HG03025 (cell line): ENCODE data around the gene OR2T6.
"Not testable (repeated sequence)": the region's sequence is repeated elsewhere in the genome, so short reads cannot be mapped to it uniquely, and the experiment has no call there.

Source experiments
- ATAC-seq: cut with Tn5 transposase; IDR thresholded peaks from one replicate; pipeline ENCODE4 v1.9.1; 2021; ENCODE audit warnings: mild to moderate bottlenecking, moderate library complexity; ENCODE audit not compliant: unreplicated experiment, low FRiP score

The OR2T6 gene

DNA sequence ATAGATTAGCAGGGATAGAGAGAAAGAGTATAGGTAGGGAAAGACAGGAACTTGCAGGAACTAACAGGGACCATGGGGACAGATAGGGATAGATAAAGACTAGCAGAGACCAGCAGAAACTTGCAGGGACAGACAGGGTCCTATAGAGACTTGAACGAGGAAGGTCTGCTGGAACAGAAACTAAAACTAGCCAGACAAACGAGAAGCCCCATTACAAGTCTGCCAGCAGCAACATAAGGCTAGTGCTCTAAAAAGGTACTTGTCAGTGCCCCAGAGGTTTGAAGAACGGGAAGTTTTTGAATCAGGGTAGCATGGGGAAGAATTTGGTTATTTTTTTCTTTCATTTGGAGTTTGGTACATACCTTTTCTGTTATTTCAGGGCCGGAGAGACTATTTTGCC is 56.7 kb downstream of the OR2T6 start:
- not testable (repeated sequence) for ATAC-seq

GRCh38 chr1:248433811-248434415 is 58.4 kb downstream of the OR2T6 start:
- not testable (repeated sequence) for ATAC-seq

DNA sequence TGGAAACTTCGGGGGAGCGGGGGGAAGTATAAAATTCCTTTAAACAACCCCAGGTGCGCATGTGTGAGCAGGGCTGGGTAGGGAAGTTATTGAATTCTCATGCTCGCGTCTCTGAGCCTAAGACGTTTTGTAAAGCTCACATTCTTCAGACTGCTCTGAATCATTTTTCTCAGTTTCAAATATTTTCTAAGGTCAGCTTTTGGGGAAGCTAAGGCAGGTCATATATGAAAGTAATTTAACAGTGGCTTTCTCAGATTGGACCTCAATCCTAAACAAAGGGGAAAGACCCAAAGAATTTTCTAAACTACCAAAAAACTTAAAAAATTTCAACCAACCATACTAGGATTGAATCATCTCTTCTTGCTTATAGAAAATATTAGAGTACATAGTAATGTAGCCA is 59.4 kb downstream of the OR2T6 start:
- not testable (repeated sequence) for ATAC-seq

DNA sequence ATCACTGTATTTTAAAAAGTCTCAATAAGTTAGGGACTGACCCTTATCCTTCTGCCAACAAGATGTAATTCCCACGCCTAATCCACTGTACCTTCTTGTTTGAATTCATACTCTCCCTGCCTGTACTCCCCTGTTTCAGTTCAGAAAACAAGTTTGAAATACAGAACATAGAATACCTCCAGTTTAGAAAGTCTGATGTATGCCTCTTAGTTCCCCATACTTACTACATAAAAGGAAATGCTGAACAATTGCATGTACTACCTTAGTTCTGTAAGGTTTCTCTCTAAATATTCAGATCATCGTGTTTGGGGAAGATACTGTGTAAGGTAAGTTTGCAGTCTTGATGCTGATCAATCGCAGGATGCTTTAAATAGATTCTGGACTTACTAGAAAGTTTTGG is 60.8 kb downstream of the OR2T6 start:
- peak; percentile 80 for ATAC-seq

DNA sequence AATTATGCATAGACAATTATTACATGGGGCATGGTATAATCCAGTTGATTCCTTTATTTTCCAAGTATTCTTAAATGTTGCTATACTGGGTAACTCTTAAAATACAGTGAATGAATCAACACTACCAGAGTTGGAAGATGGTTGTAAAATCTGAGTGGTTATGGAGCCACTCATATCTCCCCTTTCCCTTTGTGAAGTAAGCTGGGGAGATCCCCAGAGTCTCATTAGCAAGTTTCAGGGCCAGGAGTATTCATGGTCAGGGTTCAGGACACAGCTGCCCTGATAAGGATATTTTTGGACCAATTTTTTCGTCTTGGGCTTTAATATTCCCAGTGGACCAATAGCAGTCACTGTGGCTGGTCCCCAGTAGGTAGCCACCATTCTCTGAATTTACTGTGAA is 63.1 kb downstream of the OR2T6 start:
- not testable (repeated sequence) for ATAC-seq

GRCh38 chr1:248439283-248439682 is 63.7 kb downstream of the OR2T6 start:
- ATAC-seq = not testable (repeated sequence)
